WI38 (cell line): ENCODE results near the gene MROH2A.

Experiments used
- H3K4me3 ChIP-seq: 2 replicates; pipeline ENCODE4 v1.5.1; 2011; ENCODE audit warnings: low read depth, mild to moderate bottlenecking, control low read depth, low read length
- TF ChIP-seq, protein P1 (sequence below): IDR thresholded peaks from 2 replicates; pipeline ENCODE4 v1.5.1; 2012; ENCODE audit warnings: low read depth, mild to moderate bottlenecking, control low read depth, low read length

Gene MROH2A

DNA sequence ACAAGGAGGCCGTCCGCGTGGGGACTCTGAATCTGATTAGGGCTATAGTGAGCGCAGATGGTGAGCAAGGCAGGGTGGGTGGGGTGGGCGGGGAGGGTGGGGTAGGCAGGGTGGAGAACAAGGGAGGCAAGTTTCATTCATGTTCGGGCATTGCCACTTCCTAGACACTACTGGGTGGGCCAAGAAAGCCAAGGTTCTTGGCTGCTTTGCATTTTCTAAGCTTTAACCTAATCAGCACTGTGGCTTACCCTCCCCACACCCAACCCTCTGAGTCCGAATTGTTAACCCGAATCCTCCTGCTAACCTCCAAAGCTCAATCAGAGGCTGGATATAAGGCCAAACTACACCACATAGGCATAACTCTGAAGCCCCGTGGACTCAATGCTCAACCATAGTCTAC is 18.1 kb downstream of the MROH2A start:
- TF ChIP-seq, protein P1, sequence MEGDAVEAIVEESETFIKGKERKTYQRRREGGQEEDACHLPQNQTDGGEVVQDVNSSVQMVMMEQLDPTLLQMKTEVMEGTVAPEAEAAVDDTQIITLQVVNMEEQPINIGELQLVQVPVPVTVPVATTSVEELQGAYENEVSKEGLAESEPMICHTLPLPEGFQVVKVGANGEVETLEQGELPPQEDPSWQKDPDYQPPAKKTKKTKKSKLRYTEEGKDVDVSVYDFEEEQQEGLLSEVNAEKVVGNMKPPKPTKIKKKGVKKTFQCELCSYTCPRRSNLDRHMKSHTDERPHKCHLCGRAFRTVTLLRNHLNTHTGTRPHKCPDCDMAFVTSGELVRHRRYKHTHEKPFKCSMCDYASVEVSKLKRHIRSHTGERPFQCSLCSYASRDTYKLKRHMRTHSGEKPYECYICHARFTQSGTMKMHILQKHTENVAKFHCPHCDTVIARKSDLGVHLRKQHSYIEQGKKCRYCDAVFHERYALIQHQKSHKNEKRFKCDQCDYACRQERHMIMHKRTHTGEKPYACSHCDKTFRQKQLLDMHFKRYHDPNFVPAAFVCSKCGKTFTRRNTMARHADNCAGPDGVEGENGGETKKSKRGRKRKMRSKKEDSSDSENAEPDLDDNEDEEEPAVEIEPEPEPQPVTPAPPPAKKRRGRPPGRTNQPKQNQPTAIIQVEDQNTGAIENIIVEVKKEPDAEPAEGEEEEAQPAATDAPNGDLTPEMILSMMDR = no peak

DNA sequence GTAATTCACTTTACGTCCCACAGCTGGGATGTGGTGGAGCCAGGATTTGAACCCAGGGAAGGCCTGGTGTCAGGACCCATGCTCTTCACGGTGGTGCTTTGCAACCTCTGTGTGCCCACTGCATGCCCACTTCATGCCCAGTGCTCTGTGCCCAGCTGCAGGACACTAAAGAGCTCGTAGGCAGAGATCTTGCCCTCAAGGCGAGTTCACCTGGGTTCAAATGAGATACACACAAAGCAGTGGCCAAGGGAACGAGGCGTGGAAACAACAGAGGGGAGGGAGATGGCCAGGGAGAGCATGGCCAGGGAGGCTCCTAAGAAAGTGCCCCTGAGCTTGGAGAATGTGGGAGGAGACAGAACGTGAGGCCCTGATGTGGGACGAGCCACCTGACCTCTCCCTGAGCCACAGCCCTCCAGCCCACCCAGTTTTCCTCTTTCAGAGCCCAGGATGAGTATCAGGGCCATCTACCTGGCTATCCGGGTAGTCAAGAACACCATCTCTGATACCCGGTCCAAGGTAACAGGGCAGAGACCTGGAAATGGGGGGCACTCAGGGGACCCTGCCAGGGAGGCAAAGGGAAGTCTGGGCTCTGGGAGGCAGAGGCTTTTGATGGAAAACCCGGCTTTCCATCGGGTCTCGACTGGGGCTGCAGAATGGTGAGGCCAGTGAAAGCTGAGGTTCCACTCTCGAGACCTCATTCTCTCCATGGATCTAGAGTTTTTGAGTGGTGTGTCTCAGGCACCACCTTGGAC is 20.4 kb downstream of the MROH2A start:
- H3K4me3 ChIP-seq = no peak overlapping the region
- TF ChIP-seq, protein P1 = no peak

More for the DNA sequence above, 18.1 kb downstream of the MROH2A start:
- no peak overlapping the region for H3K4me3 ChIP-seq

DNA sequence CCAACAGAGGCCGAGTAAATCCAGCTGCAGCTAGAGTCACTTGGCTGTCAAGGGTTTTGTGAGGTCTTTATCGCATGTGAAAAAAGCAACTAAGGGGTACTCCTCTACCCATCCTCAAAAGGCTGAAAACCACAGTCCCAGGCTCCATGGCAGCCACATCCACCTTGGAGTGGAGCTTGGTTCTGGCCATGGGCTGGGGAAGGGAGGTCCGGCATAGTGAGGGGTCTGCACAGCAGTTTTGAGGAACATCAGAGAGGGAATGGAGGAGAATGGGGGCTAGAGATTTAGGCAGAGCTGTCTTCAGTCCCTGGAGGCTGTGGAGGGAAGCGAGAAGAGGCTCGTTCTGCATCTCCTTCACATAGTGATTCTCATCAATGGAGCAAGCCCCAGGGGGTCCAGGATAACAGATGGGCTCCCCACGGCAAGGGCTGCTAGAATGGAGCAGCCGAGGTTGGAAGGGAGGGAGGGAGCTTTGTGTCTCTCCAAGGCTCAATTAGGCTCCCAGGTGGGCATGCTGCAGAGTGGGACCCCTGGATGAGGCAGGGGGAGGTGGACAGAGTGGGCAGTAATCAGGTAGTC is 21.0 kb downstream of the MROH2A start:
- H3K4me3 ChIP-seq = no peak overlapping the region
- TF ChIP-seq, protein P1 = no peak

DNA sequence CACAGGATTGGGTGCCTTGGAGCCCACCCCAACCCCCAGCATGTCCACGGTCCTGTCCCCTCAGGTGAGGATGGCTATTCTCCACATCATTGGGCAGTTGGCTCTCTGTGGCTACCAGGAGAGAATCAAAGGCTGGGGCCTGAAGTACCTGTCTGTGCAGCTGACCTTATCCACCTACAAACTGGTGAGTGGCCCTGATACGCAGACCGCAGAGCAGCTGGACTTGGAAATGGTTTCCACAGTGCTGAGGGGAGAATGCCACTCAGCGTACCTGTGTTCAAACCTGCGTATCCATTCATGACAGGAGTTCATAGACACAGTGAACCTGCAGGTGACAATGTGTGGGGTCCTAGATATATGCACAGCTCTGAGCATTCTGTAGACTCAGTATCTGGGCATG is 21.6 kb downstream of the MROH2A start:
- TF ChIP-seq, protein P1 = no peak
- H3K4me3 ChIP-seq = no peak overlapping the region

DNA sequence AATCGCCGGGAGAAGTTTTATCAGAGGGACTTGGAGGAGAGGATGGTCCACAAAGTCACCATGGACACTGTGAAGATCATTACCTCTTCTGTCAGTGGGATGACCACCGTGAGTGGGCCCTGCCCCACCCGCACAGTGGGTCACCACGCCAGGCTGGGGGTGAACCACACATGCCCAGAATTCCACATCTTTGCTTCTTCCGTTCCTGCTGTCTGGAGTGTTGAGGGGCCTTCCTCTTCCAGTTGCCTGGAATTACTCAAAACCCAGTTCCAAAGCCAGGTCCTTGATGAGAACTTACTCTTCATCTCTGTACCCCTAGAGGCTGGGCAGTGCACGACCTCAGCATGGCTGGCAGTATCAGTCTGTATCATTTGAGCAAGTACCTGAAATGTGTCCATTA is 22.1 kb downstream of the MROH2A start:
- TF ChIP-seq, protein P1 = no peak
- no peak overlapping the region for H3K4me3 ChIP-seq

DNA sequence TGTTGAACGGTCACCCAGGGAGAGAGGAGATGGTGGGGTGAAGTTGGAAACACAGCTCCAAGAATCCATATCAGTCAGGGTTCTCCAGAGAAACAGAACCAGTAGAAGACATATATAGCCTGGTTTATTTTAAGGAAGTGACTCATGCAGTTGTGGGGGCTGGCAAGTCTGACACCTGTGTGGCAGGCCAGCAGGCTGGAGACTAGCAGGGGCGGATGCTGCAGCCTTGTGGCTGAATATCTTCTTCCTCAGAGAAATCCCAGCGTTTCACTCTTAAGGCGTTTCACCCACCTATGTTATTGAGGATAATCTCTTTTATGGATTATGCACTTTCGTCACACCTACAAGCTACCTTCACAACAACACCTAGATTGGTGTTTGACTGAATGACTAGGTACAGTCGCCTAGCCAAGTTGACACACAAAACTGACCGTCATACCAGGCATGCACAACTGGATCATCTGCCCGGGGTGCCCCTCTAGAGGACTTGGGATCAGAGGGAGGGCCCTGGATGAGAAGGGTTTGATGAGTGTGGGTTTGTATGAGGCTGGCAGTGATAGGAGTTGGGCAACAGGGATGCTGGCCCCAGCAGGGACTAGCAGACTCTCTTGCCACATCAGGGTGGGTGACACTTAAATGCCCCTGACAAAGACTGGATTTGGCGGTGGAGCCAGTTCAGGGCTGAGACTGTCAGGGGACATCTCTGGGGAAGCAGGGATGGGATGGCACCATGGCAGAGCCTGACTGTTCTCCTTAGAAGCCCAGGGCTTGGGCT is 23.4 kb downstream of the MROH2A start:
- H3K4me3 ChIP-seq = no peak overlapping the region
- TF ChIP-seq, protein P1 = no peak

DNA sequence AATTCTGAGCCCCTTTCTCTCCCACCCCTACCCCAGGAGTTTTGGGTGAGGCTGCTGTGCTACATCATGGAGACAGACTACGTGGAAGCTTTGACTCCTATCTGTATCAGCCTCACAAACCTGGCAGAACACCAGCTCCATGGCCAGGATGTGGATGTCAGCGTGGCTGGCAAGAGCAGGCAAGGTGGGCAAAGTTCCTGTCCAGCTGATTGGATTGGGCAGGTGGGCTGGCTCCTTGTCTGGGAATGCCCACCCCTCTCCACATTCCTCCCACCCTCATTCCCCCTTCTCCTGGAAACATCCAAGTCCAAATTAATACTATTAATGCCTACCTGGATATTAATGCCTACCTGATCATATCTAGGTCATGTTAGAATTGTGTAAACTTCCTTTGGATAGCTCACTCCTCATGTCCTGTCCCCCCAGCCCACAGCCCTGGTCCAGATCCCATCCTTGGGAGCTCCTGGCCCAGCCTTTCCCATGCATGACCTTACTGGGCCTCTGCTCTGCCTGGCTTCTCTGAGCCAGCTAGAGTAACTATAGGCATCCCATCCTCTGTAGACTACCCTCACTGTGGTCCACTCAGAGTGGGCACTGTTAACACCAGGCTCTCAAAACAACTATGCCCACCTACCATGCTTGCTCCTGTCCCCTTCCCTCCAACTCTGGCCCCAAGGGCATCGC is 24.1 kb downstream of the MROH2A start:
- no peak overlapping the region for H3K4me3 ChIP-seq
- TF ChIP-seq, protein P1 = no peak
